Natural killer cell (primary cell): ENCODE results near the gene HPCAL4. TPM values are rescaled to one million over a fixed set of nuclear protein-coding genes. Genes with fewer than 3 reads are reported as not detected.

Experiments
- ATAC-seq, 3 donors: fragments of 150-1000 bp in 2 of 3; fragments of 200-7000 bp in 1 of 3; cut with Tn5 transposase; 1 replicate in 1 of 3; 2 replicates in 2 of 3; pipeline ENCODE4 v1.10.0; 2021; ENCODE audit warnings: mild to moderate bottlenecking in 2 of 3, moderate library complexity in 2 of 3
- DNase-seq, 2 donors: peaks; one replicate each; pipeline versions ENCODE4 v3.0.0 to v3.0.0-alpha.2; 2013 to 2021; ENCODE audit warnings: mixed read lengths in 1 of 2
- H3K27ac ChIP-seq: one replicate; pipeline ENCODE4 v1.5.1; 2013; ENCODE audit warnings: mild to moderate bottlenecking, low read length
- H3K27me3 ChIP-seq: one replicate; pipeline ENCODE4 v1.6.1; 2013; ENCODE audit warnings: low read length; ENCODE audit not compliant: control insufficient read depth, insufficient read depth
- H3K36me3 ChIP-seq: one replicate; pipeline ENCODE4 v1.6.1; 2013; ENCODE audit warnings: low read length; ENCODE audit not compliant: control insufficient read depth, insufficient read depth
- H3K4me1 ChIP-seq: one replicate; pipeline ENCODE4 v1.6.1; 2013; ENCODE audit warnings: low read length; ENCODE audit not compliant: control insufficient read depth, insufficient read depth
- H3K4me3 ChIP-seq: one replicate; pipeline ENCODE4 v1.5.1; 2013; ENCODE audit warnings: low read length
- H3K9me3 ChIP-seq: one replicate; pipeline ENCODE4 v1.6.1; 2013; ENCODE audit warnings: low read length; ENCODE audit not compliant: control insufficient read depth, insufficient read depth
- H3K27ac Mint-ChIP-seq, 2 donors: one replicate each; pipeline ENCODE4 v1.8.0; 2022; ENCODE audit warnings: mild to moderate bottlenecking in 2 of 2, mixed read lengths in 2 of 2, moderate library complexity in 1 of 2
- H3K27me3 Mint-ChIP-seq, 2 donors: one replicate each; pipeline ENCODE4 v1.8.0; 2022; ENCODE audit warnings: low read depth in 2 of 2, mixed read lengths in 2 of 2
- H3K36me3 Mint-ChIP-seq: one replicate; pipeline ENCODE4 v1.8.0; 2022; ENCODE audit warnings: mixed read lengths
- H3K4me1 Mint-ChIP-seq, 2 donors: one replicate each; pipeline ENCODE4 v1.8.0; 2022; ENCODE audit warnings: mixed read lengths in 2 of 2
- H3K4me3 Mint-ChIP-seq: one replicate; pipeline ENCODE4 v1.8.0; 2022; ENCODE audit warnings: mild to moderate bottlenecking, moderate library complexity, mixed read lengths
- H3K9me3 Mint-ChIP-seq, 2 donors: one replicate each; pipeline ENCODE4 v1.8.0; 2022; ENCODE audit warnings: mixed read lengths in 2 of 2
- CTCF ChIP-seq: fragments of 200-600 bp; IDR thresholded peaks from one replicate; pipeline ENCODE4 v1.8.0; 2022; ENCODE audit warnings: antibody characterized with exemption
- WGBS: methylation state at CpG from one replicate; pipeline ENCODE4 v1.1.7; 2013; ENCODE audit warnings: missing lambda C conversion rate; ENCODE audit not compliant: insufficient coverage; 5-methylcytosine and 5-hydroxymethylcytosine counted together
- intact Hi-C: fragments of 100-400 bp; cut with micrococcal nuclease; formaldehyde crosslinking; loops from one replicate; pipeline ENCODE4 v1.14.2; 2022
- total RNA-seq, 4 donors: library from RNA; stranded (reverse); fragments of 120-200 nt in 1 of 4; gene quantifications; one replicate each; pipeline versions ENCODE4 v1.2.3 to v1.2.4, GENCODE V29; 2013 to 2022

HPCAL4 gene
- total RNA-seq, 3 donors from 2014 or later (not counting 1 experiment from before 2014, with no cell fraction given), result 0.78 to 1.6 (median 1.3) TPM

GRCh38 chr1:39632323-39632681, 58.9 kb downstream of the HPCAL4 start:
- Mint-ChIP-seq H3K27ac (no peak overlapping the region), H3K4me3 (no peak overlapping the region), H3K9me3 (no peaks in the 10 kb centered on the region), H3K27me3 (peaks cover 25 to 38% of the 10 kb centered on the region in 2 donors), H3K36me3 (no peaks in the 10 kb centered on the region), H3K4me1 (no peaks in the 10 kb centered on the region)
- intact Hi-C loops, result no loop called here
- DNase-seq (no peak), ATAC-seq (no peak)
- Histone ChIP-seq H3K27me3 (no peaks in the 10 kb centered on the region), H3K36me3 (no peaks in the 10 kb centered on the region), H3K9me3 (no peaks in the 10 kb centered on the region), H3K27ac (no peak overlapping the region), H3K4me1 (no peaks in the 10 kb centered on the region), H3K4me3 (no peak overlapping the region)
- no peak for TF ChIP-seq CTCF
- 95% methylated on average over 5 of the region's 5 CpGs for WGBS

- no peak for ATAC-seq
Observed at GRCh38 chr1:39631361-39632322, 59.6 kb downstream of the HPCAL4 start.

GRCh38 chr1:39628807-39629350, 62.4 kb downstream of the HPCAL4 start:
- 92% methylated on average over 10 of the region's 11 CpGs for WGBS
- Mint-ChIP-seq H3K4me1 (no peaks in the 10 kb centered on the region), H3K4me3 (no peak overlapping the region), H3K9me3 (no peaks in the 10 kb centered on the region), H3K36me3 (no peaks in the 10 kb centered on the region), H3K27me3 (peaks cover 8 to 13% of the 10 kb centered on the region in 2 donors), H3K27ac (no peak overlapping the region)
- no peak for TF ChIP-seq CTCF
- DNase-seq, result no peak
- H3K9me3 ChIP-seq, result no peaks in the 10 kb centered on the region
- H3K27ac ChIP-seq, result no peak overlapping the region
- no peak overlapping the region for H3K4me3 ChIP-seq
- intact Hi-C loops, result no loop called here
- H3K27me3 ChIP-seq, result no peaks in the 10 kb centered on the region
- no peaks in the 10 kb centered on the region for H3K36me3 ChIP-seq
- H3K4me1 ChIP-seq, result no peaks in the 10 kb centered on the region
- ATAC-seq, result no peak

More at GRCh38 chr1:39631361-39632322, 59.6 kb downstream of the HPCAL4 start:
- WGBS, result 86% methylated on average over 11 of the region's 16 CpGs
- no peak for DNase-seq
- no peak overlapping the region for H3K4me3 Mint-ChIP-seq
- H3K27me3 Mint-ChIP-seq, result peaks cover 21 to 31% of the 10 kb centered on the region in 2 donors
- no peaks in the 10 kb centered on the region for H3K36me3 ChIP-seq
- H3K27me3 ChIP-seq, result no peaks in the 10 kb centered on the region
- H3K4me1 ChIP-seq, result no peaks in the 10 kb centered on the region
- H3K9me3 ChIP-seq, result no peaks in the 10 kb centered on the region
- H3K4me1 Mint-ChIP-seq, result no peaks in the 10 kb centered on the region
- H3K27ac Mint-ChIP-seq, result no peak overlapping the region
- H3K27ac ChIP-seq, result no peak overlapping the region
- no peak for TF ChIP-seq CTCF
- H3K36me3 Mint-ChIP-seq, result no peaks in the 10 kb centered on the region
- intact Hi-C loops, result no loop called here
- H3K9me3 Mint-ChIP-seq, result no peaks in the 10 kb centered on the region
- H3K4me3 ChIP-seq, result no peak overlapping the region

Other genes starting within 250 kb of the HPCAL4 start
- gene BMP8A, start 199.8 kb downstream of the HPCAL4 start, total RNA-seq, result 1 to 10 TPM in 1 of 3 donors, under 1 TPM in 2; 0.29 to 1.6 (median 0.40) TPM
- 100 to 1,000 TPM; 161 to 325 (median 275) TPM for gene PABPC4, start 114.6 kb downstream of the HPCAL4 start, total RNA-seq
- not detected for gene HEYL, start 51.8 kb downstream of the HPCAL4 start, total RNA-seq
- gene NT5C1A, start 19.3 kb downstream of the HPCAL4 start, total RNA-seq, result not detected
- 10 to 100 TPM; 44.3 to 62.8 (median 59.8) TPM for gene PPIE, start 47.4 kb upstream of the HPCAL4 start, total RNA-seq
- 1 to 10 TPM in 2 of 3 donors, under 1 TPM in 1; 0.42 to 2.2 (median 1.9) TPM for gene OXCT2, start 79.9 kb upstream of the HPCAL4 start, total RNA-seq
- 1 to 10 TPM; 2.8 to 4.3 (median 3.6) TPM for gene BMP8B, start 97.4 kb upstream of the HPCAL4 start, total RNA-seq
- gene TRIT1, start 192.1 kb upstream of the HPCAL4 start, total RNA-seq, result 10 to 100 TPM in 1 of 3 donors, 1 to 10 TPM in 2; 8.8 to 14.6 (median 9.9) TPM
- 1 to 10 TPM in 1 of 3 donors, under 1 TPM in 2; 0.70 to 1.9 (median 0.92) TPM for gene MYCL, start 210.5 kb upstream of the HPCAL4 start, total RNA-seq